GM19025 (cell line): Measurements from ENCODE around the gene GAS6.
"Not testable (repeated sequence)": the region's sequence is repeated elsewhere in the genome, so short reads cannot be mapped to it uniquely, and the experiment has no call there.

Source experiments
- ATAC-seq: cut with Tn5 transposase; IDR thresholded peaks from one replicate; pipeline ENCODE4 v1.9.1; 2021; ENCODE audit warnings: mild to moderate bottlenecking, low read depth, moderate library complexity; ENCODE audit not compliant: unreplicated experiment

The GAS6 gene

GRCh38 chr13:113826446-113826845, 37.4 kb downstream of the GAS6 start:
- ATAC-seq: not testable (repeated sequence)

DNA sequence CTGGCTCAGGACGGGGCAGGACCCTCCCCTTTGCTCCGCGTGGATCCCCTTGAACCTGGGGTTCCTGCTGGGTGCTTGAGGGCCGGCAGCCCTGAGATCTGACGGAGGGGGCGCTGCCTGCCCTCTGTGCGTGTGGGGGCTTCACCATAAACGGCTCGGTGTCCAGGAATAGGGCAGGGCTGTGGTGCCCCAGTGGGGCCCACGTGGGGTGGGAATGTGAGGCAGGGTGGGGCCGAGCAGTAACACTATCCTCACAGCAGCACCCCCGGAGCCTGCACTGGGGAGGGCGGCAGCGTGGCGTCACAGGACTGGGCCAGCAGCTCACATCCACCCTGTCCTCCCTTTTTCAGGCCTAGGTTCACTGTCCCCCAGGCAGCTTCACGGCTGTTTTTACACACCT, 38.0 kb downstream of the GAS6 start:
- no peak for ATAC-seq

DNA sequence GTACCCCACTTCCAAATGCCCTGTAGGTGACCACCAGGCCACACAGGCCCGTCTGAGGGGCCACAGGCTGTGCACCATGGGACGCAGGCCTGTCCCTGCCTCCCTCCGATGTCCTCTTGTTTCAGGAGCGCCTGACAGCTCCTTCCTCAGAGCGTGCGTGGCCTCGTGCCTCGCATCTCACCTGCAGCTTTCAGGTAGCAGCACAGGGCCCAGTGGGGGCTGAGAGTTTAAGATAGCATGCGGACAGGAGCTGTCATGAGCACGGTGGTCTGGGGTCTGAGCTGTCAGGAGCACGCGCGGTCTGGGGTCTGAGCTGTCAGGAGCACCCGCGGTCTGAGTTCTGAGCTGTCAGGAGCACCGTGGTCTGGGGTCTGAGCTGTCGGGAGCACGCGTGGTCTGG, 40.1 kb downstream of the GAS6 start:
- no peak for ATAC-seq

GRCh38 chr13:113822956-113823744, 40.7 kb downstream of the GAS6 start:
- no peak for ATAC-seq

- ATAC-seq: no peak
These were observed 41.6 kb downstream of the GAS6 start for GRCh38 chr13:113822266-113822665.

DNA sequence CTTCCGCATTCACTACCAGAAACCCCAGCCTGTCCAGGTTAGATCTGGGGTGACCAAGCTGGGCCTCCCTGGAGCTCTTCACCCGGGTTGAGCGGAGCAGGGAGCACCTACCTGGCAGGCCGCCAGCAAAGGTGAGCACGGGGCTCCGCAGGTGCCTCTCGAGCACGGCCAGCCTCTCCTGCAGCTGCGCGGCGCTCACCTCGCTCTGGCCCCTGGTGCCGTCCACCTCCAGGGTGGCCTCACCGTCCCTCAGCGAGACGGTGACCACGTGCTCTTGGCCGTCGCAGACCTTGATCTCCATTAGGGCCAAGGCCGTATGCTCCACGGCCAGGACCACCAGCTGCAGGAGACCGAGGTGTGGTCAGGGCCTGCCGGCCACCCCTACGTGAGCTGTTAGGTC, 42.0 kb downstream of the GAS6 start:
- ATAC-seq: no peak

DNA sequence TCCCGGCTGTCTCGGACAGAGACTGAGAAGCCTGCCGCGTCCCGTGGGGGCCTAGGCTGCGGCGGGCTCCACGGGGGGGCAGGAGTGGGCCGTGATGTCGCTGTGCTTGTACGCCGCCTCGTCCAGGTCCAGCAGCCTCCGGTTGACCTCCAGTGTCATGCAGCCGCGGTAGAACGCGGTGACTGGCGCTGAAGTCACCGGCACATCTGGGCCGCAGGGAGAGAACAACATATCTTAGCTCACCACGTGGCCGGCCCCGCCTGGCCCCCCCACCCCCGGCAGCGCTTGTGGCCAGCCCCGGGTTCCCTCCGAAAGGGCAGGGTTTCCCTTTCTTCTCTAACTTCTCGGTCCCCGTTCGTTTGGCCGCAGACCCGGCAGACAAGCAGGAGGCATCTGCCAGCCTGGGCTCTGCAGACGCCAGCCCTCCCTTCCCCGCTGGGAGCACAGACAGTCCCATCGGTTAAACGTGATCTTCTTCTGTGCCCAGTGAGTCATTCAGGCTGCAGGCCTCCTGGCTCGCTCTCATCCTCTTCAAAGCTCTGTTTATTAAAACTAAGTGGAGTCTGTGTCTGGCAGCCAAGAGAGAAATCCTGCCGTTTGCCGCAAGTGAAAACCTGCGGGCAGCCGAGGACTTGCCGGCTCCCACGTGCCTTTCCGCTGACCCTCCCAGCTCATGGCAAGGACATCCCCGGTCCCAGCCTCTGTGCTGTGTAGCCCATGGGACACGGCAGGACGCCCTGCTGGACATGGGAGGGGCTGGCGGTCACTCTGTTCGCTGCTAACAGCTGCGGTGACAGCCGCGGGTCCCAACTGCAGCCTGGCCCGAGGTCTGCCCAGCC, 42.8 kb downstream of the GAS6 start:
- ATAC-seq: no peak

DNA sequence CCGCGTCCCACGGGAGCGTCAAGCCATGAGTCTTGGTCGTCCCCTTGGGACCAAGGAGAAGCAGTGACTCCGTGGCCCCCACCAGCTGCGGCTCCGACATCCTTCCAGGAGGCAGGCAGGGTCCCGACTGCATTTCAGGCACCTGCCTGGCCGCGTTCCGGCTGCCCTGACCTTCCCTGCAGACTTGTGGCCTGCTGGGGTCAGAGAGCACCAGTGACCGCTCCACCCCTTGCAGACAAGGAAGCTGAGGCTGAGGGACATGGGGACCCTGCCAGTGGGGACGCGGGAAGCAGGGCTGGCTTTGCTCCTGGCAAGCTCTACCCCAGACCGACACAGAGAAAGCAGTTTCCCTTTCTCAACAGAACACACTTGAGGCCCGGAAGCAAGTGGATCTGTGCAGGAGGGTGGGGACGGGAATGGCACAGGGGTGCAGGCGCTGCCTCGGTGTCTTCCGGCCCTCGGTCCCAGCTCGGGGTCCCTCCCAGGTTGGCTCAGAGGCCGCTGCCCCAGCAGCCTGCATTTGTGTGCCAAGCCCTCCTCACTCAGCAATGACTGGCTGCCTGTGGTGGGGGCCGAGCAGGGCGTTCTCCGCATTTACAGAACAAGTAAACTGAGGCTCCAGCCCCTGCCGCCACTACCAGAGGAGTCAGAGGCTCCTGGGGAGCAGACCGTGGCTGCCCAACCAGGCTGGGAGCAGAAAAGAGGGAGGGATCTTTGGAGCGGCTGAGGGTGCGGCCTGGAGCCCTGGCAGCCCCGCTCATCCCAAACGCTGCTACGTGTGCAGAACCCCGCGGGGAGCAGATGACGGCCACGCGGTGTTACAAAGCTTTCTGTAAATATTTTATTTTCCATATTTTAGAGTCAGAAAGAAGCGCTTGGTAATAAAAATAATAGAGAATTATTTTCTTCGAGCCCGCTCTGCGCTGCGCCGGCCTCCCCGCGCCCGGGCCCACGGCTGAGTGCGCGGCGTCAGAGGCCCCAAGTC, 43.9 kb downstream of the GAS6 start:
- ATAC-seq: no peak

GRCh38 chr13:113819341-113819730, 44.5 kb downstream of the GAS6 start:
- no peak for ATAC-seq

DNA sequence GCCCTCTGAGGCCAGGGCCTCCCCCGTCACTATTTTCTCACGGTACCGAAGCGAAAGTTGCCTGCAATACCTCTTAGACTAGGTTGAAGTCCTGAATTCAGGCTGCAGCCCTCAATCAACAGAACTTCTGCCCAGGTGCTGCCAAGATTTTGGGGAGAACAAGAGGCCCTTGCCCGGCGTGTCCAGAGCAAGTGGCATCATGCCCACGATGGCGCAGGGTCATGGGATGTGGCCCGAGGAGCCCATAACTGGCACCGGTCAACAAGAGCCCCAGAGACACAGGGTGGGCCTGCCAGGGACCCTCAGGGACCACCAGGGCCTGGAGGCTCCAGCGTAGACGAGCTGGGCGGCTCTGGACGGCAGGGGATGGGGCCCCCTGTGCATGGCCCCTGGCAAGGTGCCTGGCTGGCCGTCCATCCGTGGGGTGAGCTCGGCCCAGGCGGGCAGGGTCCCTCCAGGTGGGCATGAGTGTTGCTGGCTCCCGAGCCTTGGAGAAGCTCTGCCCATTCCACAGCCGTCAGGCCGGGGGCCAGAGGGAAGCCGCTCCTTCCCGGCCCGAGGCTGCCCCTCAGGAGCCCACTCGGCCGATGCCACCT, 45.1 kb downstream of the GAS6 start:
- ATAC-seq: no peak

DNA sequence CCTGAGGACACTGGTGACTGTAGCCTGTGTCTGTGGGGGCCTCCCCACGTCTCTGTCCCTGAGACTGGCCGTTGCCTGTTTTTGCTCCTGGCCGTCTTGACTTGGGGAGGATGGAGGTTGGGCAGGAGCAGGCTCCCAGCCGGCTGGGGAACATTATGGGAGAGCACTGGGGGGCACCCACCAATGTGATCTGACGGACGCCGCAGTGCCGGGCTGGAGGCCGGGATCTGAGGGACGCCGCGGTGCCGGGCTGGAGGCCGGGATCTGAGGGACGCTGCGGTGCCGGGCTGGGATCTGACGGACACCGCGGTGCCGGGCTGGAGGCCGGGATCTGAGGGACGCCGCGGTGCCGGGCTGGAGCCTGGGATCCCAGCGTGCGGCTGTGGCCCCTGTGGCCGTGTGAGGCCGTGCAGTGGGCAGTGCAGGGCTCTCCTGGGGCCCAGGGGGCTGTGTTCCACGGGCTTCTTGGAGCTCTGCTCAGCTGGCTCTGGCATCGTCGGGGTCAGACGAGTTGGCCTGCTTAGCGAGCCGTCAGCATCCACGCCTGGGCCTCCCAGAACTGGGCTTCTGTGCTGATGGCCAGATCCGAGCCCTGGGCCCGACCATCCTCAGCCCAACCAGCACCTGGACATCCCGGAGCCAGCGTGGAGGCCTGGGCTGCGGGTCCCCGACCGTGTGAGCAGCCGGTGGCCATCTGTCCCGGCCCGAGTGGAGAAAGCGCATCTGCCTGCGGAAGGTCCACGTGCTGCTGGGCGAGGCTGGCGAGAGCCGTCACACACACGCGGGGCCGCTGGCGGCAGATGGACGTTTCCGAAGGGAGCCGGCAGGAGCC, 45.8 kb downstream of the GAS6 start:
- no peak for ATAC-seq

DNA sequence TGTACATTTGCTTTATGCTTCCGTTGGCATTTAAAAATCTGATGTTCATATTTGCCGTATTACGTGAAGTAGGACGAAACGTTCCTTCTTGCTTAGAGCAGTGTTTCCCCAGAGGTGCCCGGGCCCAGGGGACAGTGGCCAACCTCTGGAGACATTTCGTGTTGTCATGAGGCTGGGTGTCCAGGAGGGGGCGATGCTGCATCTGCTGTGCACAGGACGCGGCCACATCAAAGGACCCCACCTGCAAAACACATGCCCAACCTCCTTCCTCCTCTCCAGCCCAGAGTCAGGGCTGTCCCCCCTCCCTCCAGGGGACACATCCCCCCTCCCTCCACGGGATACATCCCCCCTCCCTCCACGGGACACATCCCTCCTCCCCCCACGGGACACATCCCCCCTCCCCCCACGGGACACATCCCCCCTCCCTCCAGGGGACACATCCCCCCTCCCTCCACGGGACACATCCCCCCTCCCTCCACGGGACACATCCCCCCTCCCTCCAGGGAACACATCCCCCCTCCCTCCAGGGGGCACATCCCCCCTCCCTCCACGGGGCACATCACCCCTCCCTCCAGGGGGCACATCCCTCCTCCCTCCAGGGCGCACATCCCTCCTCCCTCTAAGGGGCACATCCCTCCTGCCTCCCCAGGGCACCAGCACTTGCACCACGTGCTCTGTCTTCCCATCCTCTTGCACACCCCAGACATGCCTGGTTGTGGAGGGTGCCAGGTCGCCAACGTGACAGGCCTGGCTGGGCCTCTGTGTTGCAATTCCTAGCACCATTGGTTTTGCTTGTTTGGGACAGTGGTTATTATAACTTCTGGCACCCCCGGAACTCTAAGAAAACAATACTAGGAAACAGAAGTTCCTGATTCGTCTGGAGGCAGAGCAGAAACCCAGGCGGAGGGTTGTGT, 46.7 kb downstream of the GAS6 start:
- ATAC-seq: no peak

- no peak for ATAC-seq
These were observed 47.5 kb downstream of the GAS6 start for GRCh38 chr13:113816254-113816929.

DNA sequence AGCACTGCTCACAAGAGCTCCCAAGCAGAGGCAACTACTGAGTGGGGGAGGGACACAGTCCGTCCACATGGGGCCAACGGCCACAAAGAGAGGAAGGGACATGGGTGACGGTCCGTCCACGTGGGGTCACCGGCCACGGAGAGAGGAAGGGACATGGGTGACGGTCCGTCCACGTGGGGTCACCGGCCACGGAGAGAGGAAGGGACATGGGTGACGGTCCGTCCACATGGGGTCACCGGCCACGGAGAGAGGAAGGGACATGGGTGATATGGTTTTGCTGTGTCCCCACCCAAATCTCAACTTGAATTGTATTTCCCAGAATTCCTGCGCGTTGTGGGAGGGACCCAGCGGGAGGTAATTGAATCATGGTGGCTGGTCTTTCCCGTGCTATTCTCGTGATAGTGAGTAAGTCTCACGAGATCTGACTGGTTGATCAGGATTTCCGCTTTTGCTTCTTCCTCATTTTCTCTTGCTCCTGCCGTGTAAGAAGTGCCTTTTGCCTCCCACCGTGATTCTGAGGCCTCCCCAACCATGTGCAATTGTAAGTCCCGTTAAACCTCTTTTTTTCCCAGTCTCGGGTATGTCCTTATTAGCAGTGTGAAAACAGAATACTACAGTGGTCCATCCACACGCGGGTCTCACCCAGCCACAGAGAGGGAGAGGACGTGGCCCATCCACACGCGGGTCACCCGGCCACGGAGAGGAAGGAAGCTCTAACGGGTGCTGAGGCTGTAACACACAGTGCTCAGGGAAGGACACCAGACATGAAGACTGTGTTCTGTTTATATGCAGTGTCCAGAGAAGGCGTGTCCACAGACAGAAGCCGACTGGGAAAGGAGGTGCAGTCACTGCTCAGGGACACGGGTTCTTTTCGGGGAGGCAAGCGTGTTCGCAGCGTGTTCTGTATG, 48.5 kb downstream of the GAS6 start:
- ATAC-seq: no peak

- no peak for ATAC-seq
These were observed 49.4 kb downstream of the GAS6 start for GRCh38 chr13:113814435-113814821.

DNA sequence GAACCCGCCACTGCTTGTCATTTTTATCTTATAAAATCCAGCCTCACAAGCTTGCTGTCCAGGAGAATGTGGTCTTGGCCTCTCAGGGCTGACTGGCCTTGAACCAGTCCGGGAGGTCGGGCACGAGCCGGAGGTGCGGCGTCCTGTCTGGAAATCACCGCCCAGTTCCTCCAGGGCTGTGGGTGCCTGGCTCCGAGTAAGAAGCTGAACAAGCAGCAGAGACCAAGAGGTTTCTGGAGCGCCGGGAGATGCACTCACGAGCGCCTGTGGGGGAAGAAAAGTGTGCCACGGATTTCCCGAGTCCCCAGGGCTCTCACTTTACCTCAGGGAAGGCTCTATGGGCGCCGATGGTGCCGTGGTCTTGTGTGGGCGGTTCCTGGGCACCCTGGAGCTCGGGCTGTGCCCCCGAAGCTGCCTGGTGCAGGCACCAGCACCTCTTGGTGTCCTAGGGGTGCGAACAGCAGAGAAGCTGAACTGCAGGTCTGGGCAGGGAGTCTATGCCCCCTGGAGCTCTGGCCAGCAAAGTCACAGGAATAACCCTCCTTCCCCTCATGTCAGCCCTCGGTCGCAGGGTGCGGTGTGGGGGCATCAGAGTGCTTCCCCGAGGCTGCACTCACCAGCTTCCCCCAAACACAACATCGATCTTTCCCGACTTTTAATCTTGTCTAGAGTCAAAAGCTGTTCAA, 50.0 kb downstream of the GAS6 start:
- ATAC-seq: no peak
